ENCODE data around the gene LYRM4. TPM values are rescaled to one million over a fixed set of nuclear protein-coding genes. Genes with fewer than 3 reads are reported as not detected.

Gene LYRM4
- total and polyA plus RNA-seq, 9 of the 15 experiments (the other 6 are each of a cell fraction or from before 2014, with no cell fraction given), result 24.2 to 69.4 (median 41.8) TPM

GRCh38 chr6:5108068-5108467 is 152.7 kb downstream of the LYRM4 start:
- Histone ChIP-seq H3K9me3 (replicated peaks; ENCODE audit: control insufficient read depth, insufficient read depth, low read depth, low read length) (no peaks in the 10 kb centered on the region), H3K79me2 (ENCODE audit: control insufficient read depth, insufficient read depth, low read length) (no peaks in the 10 kb centered on the region), H3K27ac (ENCODE audit: extremely low read depth, low read depth, low read length) (no peak overlapping the region), H3K4me2 (ENCODE audit: insufficient read depth, low read length) (no peak overlapping the region), H2AFZ (ENCODE audit: low read depth, low read length) (no peak overlapping the region), H3K9ac (ENCODE audit: insufficient read depth in 1 of 2, low read depth in 2 of 2, low read length in 2 of 2) (no peak overlapping the region), H4K20me1 (replicated peaks; ENCODE audit: control insufficient read depth, insufficient read depth, low read length) (peaks cover 14% of the 10 kb centered on the region), H3K27me3 (ENCODE audit: control insufficient read depth in 2 of 2, insufficient read depth in 2 of 2, low read length in 2 of 2) (no peaks in the 10 kb centered on the region), H3K36me3 (ENCODE audit: control insufficient read depth, insufficient read depth, low read length) (peaks cover 12% of the 10 kb centered on the region; the same call in 2 of the 3 replicates), H3K4me3 (no peak overlapping the region), H3K9me1 (ENCODE audit: control insufficient read depth, insufficient read depth, low read length) (no peaks in the 10 kb centered on the region), H3K4me1 (replicated peaks in 1 of 2; ENCODE audit: control insufficient read depth in 2 of 2, insufficient read depth in 2 of 2, low read length in 2 of 2) (peaks cover 0 to 2% of the 10 kb centered on the region in 2 experiments; a peak in 3 of 5 replicates)
- ChIA-PET CTCF (ENCODE audit: low intra/inter-chr PET ratio) (no interaction called here), POLR2A (interaction anchor here (0.7 to 1.0 kb wide), 3 partner anchors 18 to 194 kb away, joined by 3 to 4 read pairs (median 4); no protein-coding TSS in a partner anchor)
- FAIRE-seq (no peak), DNase-seq (ENCODE audit: extremely low read depth in 1 of 4, low spot score in 3 of 4) (no peak), ATAC-seq (no peak)
- TF ChIP-seq RFX1 (IDR thresholded peaks at IDR 0.05) (no peak), ZBTB11 (CRISPR knock-in tag; IDR thresholded peaks at IDR 0.05) (no peak), CHD4 (IDR thresholded peaks at IDR 0.05; ENCODE audit: insufficient read depth, insufficient replicate concordance, low read depth, low read length, poor library complexity, severe bottlenecking) (no peak), ZKSCAN3 (CRISPR knock-in tag; IDR thresholded peaks at IDR 0.05) (no peak), SMARCA4 (IDR thresholded peaks at IDR 0.05) (no peak), POU5F1 (IDR thresholded peaks at IDR 0.05; ENCODE audit: borderline replicate concordance, low read depth, low read length, partially characterized antibody) (no peak), GTF2A2 (tag; IDR thresholded peaks at IDR 0.05) (no peak), TAF1 (IDR thresholded peaks at IDR 0.05; ENCODE audit: control insufficient read depth, extremely low read depth, insufficient read depth, low read length, severe bottlenecking) (no peak), ELF1 (tag; IDR thresholded peaks at IDR 0.05) (no peak), HBP1 (CRISPR knock-in tag; IDR thresholded peaks at IDR 0.05) (no peak), ZBED1 (IDR thresholded peaks at IDR 0.05) (no peak), BRD9 (IDR thresholded peaks at IDR 0.05; ENCODE audit: low read depth, partially characterized antibody) (no peak), TRIM24 (IDR thresholded peaks at IDR 0.05) (no peak), NCOA6 (IDR thresholded peaks at IDR 0.05) (no peak), RFX5 (IDR thresholded peaks at IDR 0.05; ENCODE audit: low read depth, low read length) (no peak), ZNF551 (CRISPR knock-in tag; IDR thresholded peaks at IDR 0.05) (no peak), ZNF347 (CRISPR knock-in tag; IDR thresholded peaks at IDR 0.05; ENCODE audit: low read depth) (no peak), JUNB (CRISPR knock-in tag; conservative IDR thresholded peaks at IDR 0.05) (no peak), KAT8 (IDR thresholded peaks at IDR 0.05; ENCODE audit: low read depth) (no peak), PHB2 (IDR thresholded peaks at IDR 0.05; ENCODE audit: low read depth) (no peak)
- intact Hi-C loops (cut with micrococcal nuclease), result no loop called here
- in situ Hi-C loops (cut with MboI), result no loop called here
- 86% methylated on average over 9 of the region's 9 CpGs for WGBS (ENCODE audit: insufficient coverage, low coverage, missing lambda C conversion rate)
- no TSS peak for BruUV-seq (replicated peaks)

Data from K562 (cell line).